Inflammatory macrophage treated with lipopolysaccharide for 1 hour (primary cell): ENCODE measurements around the gene ALDH3B2.
A peak's percentile ranks its signal among the peaks of the same experiment; 100 is the strongest.
"Not testable (repeated sequence)": the region's sequence is repeated elsewhere in the genome, so short reads cannot be mapped to it uniquely, and the experiment has no call there.

Experiments
- DNase-seq, 2 donors: peaks; one replicate each; pipeline ENCODE4 v3.0.0-alpha.2; 2020 to 2022

The ALDH3B2 gene

DNA sequence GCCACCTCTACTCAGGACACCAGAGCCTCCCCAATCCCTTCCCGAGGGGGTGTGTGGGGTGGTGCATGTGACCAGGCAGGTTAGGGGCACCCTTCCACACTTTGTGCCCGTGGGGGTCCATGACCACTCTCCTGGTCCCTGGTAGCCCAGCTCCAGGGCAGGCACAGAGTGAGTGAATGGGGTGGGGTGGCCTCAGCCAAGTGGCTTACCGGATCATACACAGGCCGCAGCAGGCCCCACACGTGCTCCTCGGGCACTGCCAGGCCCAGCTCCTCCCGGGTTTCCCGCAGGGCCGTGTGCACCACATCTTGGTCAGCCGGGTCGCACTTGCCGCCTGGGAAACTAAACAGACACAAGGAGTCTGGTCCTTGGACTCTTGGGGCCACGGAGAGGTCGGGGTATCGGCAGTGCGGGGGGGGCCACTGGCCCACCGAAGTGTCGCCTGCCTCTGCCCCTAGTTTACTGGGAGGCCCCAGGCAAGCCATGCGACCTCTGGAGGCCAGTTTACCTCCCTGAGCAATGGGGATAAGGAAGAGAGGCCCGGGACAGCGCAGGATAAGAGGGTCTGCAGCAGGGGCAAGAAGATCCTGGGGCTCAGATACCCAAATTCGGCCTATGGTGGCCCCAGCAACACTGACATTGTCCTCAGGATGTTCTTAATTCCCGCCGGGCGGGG, 45.6 kb downstream of the ALDH3B2 start:
- no peak for DNase-seq

DNA sequence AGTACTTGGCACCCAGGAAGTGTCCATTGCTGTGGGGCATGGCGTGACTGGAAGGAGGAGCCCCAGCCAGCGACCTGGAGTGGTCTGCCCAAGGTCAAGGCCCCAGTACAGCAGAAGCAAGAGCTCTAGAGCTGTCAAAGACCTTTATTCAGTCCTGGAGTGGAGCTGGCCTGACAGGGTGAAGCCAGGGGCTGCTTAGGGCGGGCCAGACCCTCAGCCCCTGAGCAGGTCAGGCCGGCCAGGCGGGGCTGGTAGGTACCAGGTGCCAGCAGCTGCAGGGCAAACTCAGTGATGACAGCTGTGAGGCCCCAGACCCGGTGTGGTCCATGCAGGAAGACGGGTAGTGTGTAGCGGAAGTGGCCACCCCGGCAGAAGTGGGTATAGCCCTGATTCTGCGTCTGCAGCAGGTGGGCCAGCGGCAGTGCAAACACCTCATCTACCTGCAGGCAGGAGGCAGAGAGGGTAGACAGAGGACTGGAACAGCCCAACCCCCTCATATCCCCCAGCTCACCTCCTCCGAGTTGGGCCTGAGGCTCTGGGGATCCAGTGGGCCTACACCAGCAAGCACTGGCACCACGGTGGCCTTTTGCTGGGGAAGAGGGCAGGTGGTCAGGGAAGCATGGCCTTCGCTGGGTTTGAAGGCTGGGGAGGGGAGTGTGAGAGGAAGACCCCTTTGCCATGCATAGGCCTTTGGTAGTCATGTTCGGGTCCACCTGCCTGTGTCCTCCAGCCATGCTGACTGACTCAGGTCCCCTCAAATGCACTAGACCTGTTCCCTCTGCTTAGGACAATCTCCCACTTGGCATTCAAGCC, 46.4 kb downstream of the ALDH3B2 start:
- no peak for DNase-seq

DNA sequence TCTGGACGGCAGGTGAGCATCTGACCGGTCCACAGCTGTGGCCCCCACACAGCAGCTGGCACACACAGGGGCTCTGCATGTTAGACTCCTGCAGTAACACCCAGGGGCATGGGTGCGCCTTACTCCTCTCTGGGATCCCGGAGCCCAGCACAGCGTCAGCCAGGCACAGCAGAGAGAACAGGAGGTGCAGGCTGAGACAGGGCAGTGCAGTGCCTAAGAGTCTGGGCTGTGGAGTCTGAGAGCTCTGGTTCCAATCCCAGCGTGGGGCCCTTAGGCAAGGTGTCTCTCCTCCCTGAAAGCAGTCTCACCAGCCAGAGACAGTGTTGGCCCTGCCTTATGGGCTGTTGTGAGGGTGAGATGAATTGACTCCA, 47.0 kb downstream of the ALDH3B2 start:
- no peak for DNase-seq

DNA sequence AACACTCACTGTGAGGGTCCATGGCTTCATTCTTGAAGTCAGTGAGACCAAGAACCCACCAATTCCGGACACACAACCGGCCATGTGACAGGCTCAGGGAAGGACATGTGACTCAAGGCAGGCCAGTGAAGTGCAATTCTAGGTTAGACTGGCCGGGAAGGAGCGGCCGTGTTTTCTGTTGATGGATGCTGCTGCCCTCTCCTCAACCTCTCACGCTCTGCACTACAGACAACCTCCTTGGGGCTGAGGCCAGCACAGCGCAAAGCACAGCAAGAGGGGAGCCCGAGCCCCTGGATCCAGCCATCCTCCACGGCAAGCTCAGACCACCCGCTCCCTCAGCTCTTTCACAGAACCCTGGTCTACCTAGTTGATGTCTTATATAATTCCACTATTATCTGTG, 47.5 kb downstream of the ALDH3B2 start:
- DNase-seq, result no peak

DNA sequence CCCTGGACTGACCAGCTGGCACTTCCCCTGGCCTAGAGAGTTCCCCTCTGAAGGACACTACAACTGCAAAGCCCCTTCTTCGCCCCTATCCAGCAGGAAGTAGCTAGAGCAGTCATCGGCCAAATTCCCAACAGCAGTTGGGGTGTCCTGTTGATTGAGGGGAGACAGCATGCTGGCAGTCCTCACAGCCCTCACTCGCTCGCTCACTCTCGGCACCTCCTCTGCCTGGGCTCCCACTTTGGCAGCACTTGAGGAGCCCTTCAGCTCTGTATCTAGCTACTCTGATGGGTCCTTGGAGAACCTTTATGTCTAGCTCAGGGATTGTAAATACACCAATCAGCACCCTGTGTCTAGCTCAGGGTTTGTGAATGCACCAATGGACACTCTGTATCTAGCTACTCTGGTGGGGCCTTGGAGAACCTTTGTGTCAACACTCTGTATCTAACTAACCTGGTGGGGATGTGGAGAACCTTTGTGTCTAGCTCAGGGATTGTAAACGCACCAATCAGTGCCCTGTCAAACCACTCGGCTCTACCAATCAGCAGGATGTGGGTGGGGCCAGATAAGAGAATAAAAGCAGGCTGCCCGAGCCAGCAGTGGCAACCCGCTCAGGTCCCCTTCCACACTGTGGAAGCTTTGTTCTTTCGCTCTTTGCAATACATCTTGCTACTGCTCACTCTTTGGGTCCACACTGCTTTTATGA, 48.1 kb downstream of the ALDH3B2 start:
- not testable (repeated sequence) for DNase-seq

DNA sequence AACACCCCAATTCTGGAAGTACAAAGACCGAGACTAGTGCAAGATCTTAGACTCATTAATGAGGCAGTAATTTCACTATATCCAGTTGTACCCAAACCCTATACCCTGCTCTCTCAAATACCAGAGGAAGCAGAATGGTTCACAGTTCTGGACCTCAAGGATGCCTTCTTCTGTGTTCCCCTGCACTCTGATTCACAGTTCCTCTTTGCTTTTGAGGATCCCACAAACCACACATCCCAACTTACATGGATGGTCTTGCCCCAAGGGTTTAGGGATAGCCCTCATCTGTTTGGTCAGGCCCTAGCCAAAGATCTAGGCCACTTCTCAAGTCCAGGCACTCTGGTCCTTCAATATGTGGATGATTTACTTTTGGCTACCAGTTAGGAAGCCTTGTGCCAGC, 50.6 kb downstream of the ALDH3B2 start:
- not testable (repeated sequence) for DNase-seq

DNA sequence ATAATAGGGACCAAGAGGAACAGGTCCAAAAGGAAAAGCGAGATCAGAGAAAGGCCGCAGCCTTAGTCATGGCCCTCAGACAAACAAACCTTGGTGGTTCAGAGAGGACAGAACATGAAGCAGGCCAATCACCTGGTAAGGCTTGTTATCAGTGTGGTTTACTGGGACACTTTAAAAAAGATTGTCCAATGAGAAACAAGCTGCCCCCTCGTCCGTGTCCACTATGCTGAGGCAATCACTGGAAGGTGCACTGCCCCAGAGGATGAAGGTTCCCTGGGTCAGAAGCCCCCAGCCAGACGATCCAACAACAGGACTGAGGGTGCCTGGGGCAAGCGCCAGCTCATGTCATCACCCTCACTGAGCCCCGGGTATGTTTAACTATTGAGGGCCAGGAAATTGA, 51.5 kb downstream of the ALDH3B2 start:
- not testable (repeated sequence) for DNase-seq

DNA sequence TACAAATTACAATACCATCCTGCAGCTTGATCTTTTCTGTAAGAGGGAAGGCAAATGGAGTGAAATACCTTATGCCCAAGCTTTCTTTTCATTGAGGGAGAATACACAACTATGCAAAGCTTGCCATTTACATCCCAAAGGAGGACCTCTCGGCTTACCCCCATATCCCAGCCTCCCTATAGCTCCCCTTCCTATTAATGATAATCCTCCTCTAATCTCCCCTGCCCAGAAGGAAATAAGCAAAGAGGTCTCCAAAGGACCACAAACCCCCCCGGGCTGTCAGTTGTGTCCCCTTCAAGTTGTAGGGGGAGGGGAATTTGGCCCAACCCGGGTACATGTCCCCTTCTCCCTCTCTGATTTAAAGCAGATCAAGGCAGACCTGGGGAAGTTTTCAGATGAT, 52.5 kb downstream of the ALDH3B2 start:
- DNase-seq, result not testable (repeated sequence)

DNA sequence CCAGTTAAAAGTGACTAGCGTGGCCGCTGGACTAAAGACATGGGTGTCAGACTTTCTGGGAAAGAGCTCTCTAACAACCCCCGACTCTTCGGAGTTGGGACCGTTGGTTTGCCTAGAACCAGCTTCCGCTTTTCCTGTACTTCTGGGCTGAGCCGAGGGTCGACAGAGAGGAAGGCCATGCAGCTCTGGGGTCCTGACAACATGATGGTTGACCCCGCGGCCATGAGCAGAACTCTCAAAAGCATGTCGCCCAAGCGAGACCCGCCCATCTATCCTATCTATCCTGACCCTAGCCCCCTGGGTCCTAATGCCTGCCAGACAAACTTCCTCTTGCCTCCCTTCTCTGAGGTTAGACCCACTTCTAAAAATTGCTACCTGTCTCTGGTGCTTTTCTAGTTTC, 53.8 kb downstream of the ALDH3B2 start:
- DNase-seq, result not testable (repeated sequence)

DNA sequence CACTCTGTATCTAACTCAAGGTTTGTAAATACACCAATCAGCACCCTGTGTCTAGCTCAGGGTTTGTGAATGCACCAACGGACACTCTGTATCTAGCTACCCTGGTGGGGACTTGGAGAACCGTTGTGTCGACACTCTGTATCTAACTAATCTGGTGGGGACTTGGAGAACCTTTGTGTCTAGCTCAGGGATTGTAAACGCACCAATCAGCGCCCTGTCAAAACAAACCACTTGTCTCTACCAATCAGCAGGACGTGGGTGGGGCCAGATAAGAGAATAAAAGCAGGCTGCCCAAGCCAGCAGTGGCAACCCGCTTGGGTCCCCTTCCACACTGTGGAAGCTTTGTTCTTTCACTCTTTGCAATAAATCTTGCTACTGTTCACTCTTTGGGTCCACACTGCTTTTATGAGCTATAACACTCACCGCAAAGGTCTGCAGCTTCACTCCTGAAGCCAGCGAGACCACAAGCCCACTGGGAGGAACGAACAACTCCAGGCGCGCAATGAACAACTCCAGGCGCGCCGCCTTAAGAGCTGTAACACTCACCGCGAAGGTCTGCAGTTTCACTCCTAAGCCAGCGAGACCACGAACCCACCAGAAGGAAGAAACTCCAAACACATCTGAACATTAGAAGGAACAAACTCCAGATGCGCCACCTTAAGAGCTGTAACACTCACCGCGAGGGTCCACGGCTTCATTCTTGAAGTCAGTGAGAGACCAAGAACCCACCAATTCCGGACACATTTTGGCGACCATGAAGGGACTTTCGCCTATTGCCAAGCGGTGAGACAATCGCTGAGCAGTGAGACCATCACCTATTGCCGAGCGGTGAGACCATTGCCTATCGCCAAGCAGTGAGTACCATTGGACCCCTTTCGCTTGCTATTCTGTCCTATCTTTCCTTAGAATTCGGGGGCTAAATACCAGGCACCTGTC, 54.5 kb downstream of the ALDH3B2 start:
- DNase-seq, result not testable (repeated sequence)

DNA sequence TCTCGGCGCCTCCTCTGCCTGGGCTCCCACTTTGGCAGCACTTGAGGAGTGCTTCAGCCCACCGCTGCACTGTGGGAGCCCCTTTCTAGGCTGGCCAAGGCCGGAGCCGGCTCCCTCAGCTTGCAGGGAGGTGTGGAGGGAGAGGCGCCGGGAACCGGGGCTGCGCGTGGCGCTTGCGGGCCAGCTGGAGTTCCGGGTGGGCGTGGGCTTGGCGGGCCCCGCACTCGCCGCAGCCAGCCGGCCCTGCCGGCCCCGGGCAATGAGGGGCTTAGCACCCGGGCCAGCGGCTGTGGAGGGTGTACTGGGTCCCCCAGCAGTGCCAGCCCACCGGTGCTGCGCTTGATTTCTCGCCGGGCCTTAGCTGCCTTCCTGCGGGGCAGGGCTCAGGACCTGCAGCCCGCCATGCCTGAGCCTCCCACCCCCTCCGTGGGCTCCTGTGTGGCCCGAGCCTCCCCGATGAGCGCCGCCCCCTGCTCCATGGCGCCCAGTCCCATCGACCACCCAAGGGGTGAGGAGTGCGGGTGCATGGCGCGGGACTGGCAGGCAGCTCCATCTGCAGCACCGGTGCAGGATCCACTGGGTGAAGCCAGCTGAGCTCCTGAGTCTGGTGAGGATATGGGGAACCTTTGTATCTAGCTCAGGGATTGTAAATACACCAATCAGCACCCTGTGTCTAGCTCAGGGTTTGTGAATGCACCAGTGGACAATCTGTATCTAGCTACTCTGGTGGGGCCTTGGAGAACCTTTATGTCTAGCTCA, 55.3 kb downstream of the ALDH3B2 start:
- DNase-seq, result not testable (repeated sequence)

DNA sequence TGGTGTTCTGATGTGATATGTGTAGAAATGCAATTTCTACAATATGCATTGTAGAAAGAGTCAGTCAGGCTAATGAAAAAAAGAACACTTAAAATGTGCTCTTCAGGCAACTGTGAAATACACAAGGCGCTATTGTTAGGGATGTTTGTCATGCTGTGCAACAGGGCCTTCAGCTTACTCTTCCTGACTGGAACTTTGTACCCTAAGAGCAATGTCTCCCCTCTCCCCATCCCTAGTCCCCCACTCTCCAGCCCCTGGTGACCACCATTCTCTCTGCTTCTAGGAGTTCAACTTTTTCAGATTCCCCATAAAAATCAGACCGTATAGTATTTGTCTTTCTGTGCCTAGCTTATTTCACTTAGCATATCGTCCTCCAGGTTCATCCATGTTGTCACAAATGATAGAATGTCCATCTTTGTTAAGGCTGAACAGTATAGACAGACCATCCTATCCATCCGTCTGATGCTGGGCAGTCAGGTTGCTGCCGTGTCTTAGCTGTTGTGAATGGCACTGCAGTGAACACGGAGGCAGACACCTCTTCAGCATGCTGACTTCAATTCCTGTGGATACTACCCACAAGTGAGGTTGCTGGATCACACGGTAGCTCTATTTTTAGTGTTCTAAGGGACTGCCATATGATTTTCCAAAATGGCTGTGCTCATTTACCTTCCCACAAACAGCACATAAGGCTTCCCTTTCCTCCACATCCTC, 57.0 kb downstream of the ALDH3B2 start:
- DNase-seq, result no peak

DNA sequence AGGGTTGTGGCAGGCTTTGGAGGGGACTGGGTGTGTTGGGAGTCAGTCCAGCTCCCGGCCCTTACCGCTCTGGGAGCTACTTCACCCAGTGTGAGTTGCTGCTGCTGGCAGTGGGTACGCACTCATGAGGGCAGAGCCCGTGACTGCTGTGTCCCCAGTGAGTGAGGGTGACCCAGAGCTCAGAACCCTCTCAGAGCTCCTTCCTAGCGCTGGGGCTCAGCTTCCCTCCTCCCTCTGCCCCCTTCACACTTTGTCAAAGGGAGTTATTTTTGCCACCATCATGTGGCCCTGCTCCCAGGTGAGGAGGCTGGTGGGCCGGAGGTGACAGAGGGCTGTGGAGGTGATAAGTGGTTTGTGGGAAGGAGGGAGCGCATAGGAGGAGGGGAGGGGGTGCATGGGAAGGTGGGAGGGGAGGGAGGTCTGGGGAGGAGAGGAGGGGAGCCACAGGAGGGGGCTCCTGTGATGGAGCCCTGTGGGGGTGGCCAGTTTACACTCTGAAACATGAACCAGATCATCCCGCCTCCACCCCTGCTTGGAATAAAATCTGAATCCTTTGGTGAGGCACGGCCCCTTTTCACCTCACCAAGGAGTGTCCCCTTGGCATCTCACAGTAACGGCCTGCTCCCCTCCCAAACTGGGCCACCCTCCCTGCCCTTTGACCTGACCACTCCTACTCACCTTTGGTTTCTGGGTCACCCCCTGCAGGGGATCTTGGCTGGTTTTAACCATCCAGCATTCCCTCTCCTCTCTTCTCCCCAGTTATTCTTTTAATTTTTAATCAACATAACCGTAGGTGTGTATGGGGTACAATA, 57.8 kb downstream of the ALDH3B2 start:
- no peak for DNase-seq

DNA sequence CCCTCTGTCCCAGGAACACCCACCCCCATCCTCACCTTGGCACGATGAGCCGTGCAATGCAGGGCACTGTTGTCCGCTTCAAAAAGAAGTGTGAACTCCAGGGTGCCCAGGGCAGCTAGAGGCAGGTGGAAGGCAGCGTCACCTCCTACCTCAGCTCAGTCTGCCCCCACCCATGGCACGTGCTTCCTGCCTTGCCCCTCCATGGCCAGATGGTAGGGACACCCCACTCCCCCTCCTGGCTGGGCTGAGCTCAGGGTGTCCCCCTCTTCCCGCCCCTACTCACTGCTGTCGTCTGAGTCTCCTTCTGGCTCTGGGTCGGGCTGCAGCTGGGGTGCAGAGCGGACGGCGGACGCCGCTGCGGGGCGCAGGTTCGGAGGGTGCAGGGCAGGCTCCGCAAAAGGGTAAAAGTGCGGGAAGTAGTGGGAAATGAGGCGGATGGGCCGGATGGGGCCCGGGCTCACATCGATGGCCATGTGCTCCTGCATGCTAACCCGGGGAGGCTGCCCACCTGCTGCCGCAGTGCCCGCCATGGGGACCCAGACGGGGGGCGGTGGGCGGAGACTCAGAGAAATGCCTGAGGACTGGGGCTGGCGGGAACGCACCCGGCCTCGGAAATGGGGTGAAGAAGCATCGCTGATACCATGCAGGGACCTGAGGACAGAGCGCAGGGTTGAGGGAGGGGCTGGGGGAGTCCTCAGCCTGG, 58.5 kb downstream of the ALDH3B2 start:
- DNase-seq, result no peak

DNA sequence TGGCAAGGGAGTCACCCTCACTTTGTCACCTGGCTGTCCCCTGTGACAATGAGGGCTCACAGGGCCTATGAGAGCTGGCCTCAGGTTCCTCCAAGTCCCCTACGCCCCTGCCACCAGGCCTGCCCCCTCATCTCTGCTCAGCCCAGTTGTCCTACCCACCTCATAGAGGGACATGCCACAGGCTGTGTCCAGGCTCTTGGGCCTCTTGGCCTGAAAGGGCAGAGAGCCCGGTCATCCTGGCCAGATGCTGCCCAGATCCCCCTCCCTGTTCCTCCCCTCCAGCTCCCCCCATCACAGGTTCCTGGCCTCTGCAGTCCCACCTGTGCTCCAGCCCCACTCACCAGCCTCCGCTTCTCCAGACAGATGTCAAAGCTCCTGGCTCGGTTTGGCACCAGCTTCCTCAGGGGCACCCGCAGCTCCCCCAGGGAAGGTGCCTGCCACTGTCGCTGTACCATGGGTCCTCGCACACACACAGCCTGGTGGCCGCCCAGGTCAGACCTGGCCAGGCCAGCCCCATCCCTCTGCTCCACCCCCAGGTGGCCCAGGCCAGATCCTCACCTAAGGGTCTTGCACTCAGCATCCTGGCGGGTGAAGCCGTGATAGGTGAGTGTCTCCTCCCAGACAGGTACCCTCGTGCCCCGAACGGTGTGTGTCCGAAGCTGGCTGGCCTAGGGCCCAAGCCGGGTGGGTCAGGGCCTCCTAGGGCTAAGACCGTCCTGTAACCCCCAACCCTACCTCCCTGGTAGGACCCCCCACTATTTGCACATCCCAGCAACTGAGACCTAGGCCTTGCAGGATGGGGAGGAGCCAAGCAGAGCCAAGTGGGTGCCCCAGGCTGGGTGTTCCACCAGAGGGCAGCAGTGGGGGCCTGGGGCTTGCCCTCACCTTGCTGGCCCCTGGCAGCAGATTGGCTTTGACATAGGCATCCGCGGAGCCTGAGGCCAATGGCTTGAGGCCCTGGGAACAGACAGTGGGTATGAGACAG, 59.4 kb downstream of the ALDH3B2 start:
- DNase-seq, result peak in 1 of 2 donors; percentile 43

DNA sequence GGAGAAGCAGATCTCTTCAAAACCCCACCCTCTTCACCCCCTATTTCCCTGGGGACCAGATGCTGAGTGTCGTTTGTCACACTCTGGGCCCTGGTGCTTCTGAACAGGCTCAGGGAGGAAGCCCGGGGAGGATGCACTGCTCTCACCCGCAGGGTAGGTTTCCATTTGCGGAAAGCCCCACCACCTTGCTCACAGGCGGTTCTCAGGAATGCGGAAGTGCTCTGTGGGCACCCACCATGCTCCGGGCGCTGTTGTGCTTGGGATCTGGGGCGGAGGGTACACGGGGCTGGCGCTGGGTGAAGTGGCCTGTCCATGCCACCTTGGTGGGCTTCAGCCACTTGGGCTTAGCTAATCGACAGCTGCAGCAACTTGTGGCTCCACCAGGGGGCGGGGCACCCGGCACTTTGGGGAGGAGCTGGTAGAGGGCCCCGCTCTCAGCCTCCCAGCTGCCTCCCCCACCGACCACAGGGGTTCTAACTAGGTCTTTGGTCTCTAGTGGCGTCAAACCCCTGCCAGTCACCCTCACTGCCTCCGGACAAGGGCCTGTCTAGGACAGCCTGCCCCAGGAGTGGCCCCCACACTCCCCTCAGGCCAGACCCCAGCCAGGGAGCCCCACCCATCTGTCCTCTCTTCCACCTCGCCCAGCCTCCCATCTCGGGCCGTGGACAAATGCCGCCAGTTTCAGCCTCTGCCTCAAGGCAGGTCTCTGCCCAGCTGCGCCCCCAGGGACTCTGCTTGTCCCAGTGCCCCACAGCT, 60.3 kb downstream of the ALDH3B2 start:
- peak; percentile 68 to 77 for DNase-seq

DNA sequence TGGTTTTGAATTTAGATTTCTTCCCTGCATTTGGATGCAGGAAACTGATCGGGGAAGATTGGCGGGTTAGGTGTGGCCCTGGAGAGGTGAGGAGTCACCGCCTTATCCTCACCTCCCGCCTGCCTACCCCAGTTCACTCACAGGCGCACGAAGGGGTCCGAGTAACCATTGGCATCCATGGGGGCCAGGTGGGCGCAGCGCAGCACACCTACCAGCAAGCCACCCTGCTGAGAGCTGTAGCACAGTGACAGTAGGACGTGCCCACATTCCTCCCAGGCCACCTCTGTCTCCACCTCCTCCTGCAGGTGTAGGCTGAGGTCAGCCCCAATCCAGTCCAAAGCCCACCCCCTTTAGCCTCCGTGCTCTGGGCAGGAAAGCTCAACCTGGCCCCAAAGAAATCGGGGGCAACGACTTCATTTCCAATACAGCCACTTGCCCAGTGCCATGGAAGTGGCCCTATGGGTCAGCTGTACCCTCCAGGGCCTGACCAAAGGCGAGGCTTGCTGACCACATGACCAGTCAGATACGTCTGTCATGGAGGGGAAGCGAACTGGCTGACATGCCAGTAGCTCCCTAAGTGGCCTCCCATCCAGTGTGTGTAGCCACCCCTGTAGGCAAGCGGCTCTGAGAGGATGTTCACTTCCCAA, 61.0 kb downstream of the ALDH3B2 start:
- no peak for DNase-seq
